Panc1 (cell line): Measurements from ENCODE around the gene ENPP6. TPM values are rescaled to one million over a fixed set of nuclear protein-coding genes. Genes with fewer than 3 reads are reported as not detected.

Experiments
- ATAC-seq: fragments of 200-7000 bp; cut with Tn5 transposase; 2 replicates; pipeline ENCODE4 v1.9.1; 2020; ENCODE audit warnings: mild to moderate bottlenecking, moderate library complexity
- BruUV-seq: library from RNA; stranded (reverse); fragments of 400-500 nt; replicated peaks from 2 replicates; lab custom pipeline; 2021; lab: Mats Ljungman, UMichigan
- CTCF ChIA-PET: fragments of 300-600 bp; sonication (Branson Sonifier 250); formaldehyde crosslinking; loops from one replicate; lab custom pipeline; 2022; ENCODE audit warnings: antibody characterized with exemption; lab: Charles Lee
- POLR2A ChIA-PET: fragments of 300-600 bp; sonication (Branson Sonifier 250); formaldehyde crosslinking; loops from one replicate; lab custom pipeline; 2022; ENCODE audit warnings: antibody characterized with exemption; lab: Charles Lee
- DNase-seq: peaks from one replicate; pipeline ENCODE4 v3.0.0-alpha.2; 2010; ENCODE audit warnings: low read depth, low spot score
- H3K27ac ChIP-seq: 2 replicates; pipeline ENCODE4 v1.5.1; 2011; ENCODE audit warnings: mild to moderate bottlenecking, low read length, inconsistent platforms
- H3K27me3 ChIP-seq: fragments of 200-500 bp; sonication (Bioruptor generic); 2 replicates; pipeline ENCODE4 v1.6.0; 2014; ENCODE audit warnings: low read length, inconsistent platforms; ENCODE audit not compliant: control insufficient read depth, insufficient read depth
- H3K36me3 ChIP-seq: fragments of 200-500 bp; sonication (Bioruptor generic); 2 replicates; pipeline ENCODE4 v1.5.1; 2014; ENCODE audit warnings: inconsistent platforms, mild to moderate bottlenecking, low read length, moderate library complexity; ENCODE audit not compliant: control insufficient read depth, insufficient read depth
- H3K4me1 ChIP-seq: 2 replicates; pipeline ENCODE4 v1.5.1; 2011; ENCODE audit warnings: inconsistent platforms, mild to moderate bottlenecking, low read length, moderate library complexity; ENCODE audit not compliant: control insufficient read depth, insufficient read depth
- H3K4me3 ChIP-seq, 2 experiments: 2 replicates each; pipeline ENCODE4 v1.5.1; 2011 to 2012; ENCODE audit warnings: low read depth in 2 of 2, low read length in 2 of 2, mild to moderate bottlenecking in 2 of 2, inconsistent platforms in 1 of 2, moderate library complexity in 1 of 2
- H3K9me3 ChIP-seq: fragments of 200-500 bp; sonication (Bioruptor generic); 2 replicates; pipeline ENCODE4 v1.5.1; 2014; ENCODE audit warnings: low read depth, mild to moderate bottlenecking, inconsistent platforms, low read length, moderate library complexity; ENCODE audit not compliant: control insufficient read depth, insufficient read depth
- CTCF ChIP-seq: fragments of 450-650 bp; IDR thresholded peaks from 2 replicates; pipeline ENCODE4 v1.5.1; 2017; ENCODE audit warnings: mild to moderate bottlenecking
- POLR2AphosphoS5 ChIP-seq: IDR thresholded peaks from 2 replicates; pipeline ENCODE4 v1.6.1; 2012; ENCODE audit warnings: mild to moderate bottlenecking, low read depth, low read length, moderate library complexity
- REST ChIP-seq, 2 experiments: IDR thresholded peaks; 2 replicates each; pipeline ENCODE4 v1.6.1; 2011 to 2012; ENCODE audit warnings: low read depth in 2 of 2, control low read depth in 1 of 2, low read length in 1 of 2, mild to moderate bottlenecking in 1 of 2, moderate library complexity in 1 of 2; ENCODE audit not compliant: insufficient read depth in 1 of 2
- SIN3A ChIP-seq: IDR thresholded peaks from 2 replicates; pipeline ENCODE4 v1.6.1; 2012; ENCODE audit warnings: low read depth, mild to moderate bottlenecking, low read length, moderate library complexity, borderline replicate concordance; ENCODE audit not compliant: insufficient read depth
- TCF7L2 ChIP-seq: IDR thresholded peaks from 2 replicates; pipeline ENCODE4 v1.6.1; 2011; ENCODE audit warnings: mild to moderate bottlenecking, low read depth, low read length, inconsistent platforms
- in situ Hi-C: cut with HindIII; loops from 2 replicates; pipeline ENCODE4 v1.10.0; 2016; ENCODE audit warnings: low sequenced_read_pairs, low pct_unique_long_range_greater_than_20kb
- intact Hi-C: fragments of 100-400 bp; cut with micrococcal nuclease; formaldehyde crosslinking; loops from one replicate; pipeline ENCODE4 v1.10.0; 2022; ENCODE audit not compliant: unreplicated experiment
- total RNA-seq: library from RNA; stranded (reverse); gene quantifications from one replicate; pipeline ENCODE4 v1.2.1, GENCODE V29; 2021; ENCODE audit not compliant: unreplicated experiment

ENPP6 gene
- total RNA-seq, 1 experiment from 2014 or later = not detected

- in situ Hi-C loops (no loop called here), intact Hi-C loops (no loop called here)
- POLR2A ChIA-PET = no interaction called here
- TF ChIP-seq TCF7L2 (no peak), CTCF (no peak), SIN3A (no peak), REST (IDR thresholded peaks at IDR 0.05; ENCODE audit: insufficient read depth in 1 of 2, low read depth in 2 of 2, low read length in 1 of 2) (no peak), POLR2AphosphoS5 (no peak)
- H3K9me3 ChIP-seq = no peaks in the 10 kb centered on the region
- H3K27me3 ChIP-seq = no peaks in the 10 kb centered on the region
- H3K4me1 ChIP-seq = no peaks in the 10 kb centered on the region
- H3K36me3 ChIP-seq = no peaks in the 10 kb centered on the region
- no peak overlapping the region for H3K4me3 ChIP-seq
- no peak for DNase-seq
- BruUV-seq = no TSS peak
- H3K27ac ChIP-seq = no peak overlapping the region
- no peak for ATAC-seq
- CTCF ChIA-PET = no interaction called here
Measured at GRCh38 chr4:184197536-184198082, 20.1 kb downstream of the ENPP6 start.

GRCh38 chr4:184196730-184197385 lies 20.8 kb downstream of the ENPP6 start:
- no peak for ATAC-seq
- in situ Hi-C loops = no loop called here
- intact Hi-C loops = no loop called here
- Histone ChIP-seq H3K4me3 (no peak overlapping the region), H3K27me3 (no peaks in the 10 kb centered on the region), H3K4me1 (no peaks in the 10 kb centered on the region), H3K36me3 (no peaks in the 10 kb centered on the region), H3K9me3 (no peaks in the 10 kb centered on the region), H3K27ac (no peak overlapping the region)
- no TSS peak for BruUV-seq
- TF ChIP-seq SIN3A (no peak), POLR2AphosphoS5 (no peak), CTCF (no peak), TCF7L2 (no peak), REST (IDR thresholded peaks at IDR 0.05; ENCODE audit: insufficient read depth in 1 of 2, low read depth in 2 of 2, low read length in 1 of 2) (no peak)
- POLR2A ChIA-PET = no interaction called here
- DNase-seq = no peak
- CTCF ChIA-PET = no interaction called here
